GM12864 (cell line): ENCODE data around the gene GSG1.

Experiments used
- DNase-seq: peaks from one replicate; pipeline ENCODE4 v3.0.0-alpha.2; 2011; ENCODE audit warnings: low read depth
- H3K4me3 ChIP-seq: 2 replicates; pipeline ENCODE4 v1.5.1; 2011; ENCODE audit warnings: mild to moderate bottlenecking, low read depth, low read length, control low read depth
- TF ChIP-seq, protein P1 (sequence below): IDR thresholded peaks from 2 replicates; pipeline ENCODE4 v1.5.1; 2011; ENCODE audit warnings: low read depth, mild to moderate bottlenecking, moderate library complexity, low read length, control low read depth, inconsistent platforms; ENCODE audit errors: missing control alignments

GSG1 gene

GRCh38 chr12:13133886-13134285 lies 30.4 kb upstream of the GSG1 start:
- TF ChIP-seq, protein P1, sequence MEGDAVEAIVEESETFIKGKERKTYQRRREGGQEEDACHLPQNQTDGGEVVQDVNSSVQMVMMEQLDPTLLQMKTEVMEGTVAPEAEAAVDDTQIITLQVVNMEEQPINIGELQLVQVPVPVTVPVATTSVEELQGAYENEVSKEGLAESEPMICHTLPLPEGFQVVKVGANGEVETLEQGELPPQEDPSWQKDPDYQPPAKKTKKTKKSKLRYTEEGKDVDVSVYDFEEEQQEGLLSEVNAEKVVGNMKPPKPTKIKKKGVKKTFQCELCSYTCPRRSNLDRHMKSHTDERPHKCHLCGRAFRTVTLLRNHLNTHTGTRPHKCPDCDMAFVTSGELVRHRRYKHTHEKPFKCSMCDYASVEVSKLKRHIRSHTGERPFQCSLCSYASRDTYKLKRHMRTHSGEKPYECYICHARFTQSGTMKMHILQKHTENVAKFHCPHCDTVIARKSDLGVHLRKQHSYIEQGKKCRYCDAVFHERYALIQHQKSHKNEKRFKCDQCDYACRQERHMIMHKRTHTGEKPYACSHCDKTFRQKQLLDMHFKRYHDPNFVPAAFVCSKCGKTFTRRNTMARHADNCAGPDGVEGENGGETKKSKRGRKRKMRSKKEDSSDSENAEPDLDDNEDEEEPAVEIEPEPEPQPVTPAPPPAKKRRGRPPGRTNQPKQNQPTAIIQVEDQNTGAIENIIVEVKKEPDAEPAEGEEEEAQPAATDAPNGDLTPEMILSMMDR: no peak
- H3K4me3 ChIP-seq: no peak overlapping the region
- DNase-seq: no peak

- DNase-seq: no peak
- no peak overlapping the region for H3K4me3 ChIP-seq
- TF ChIP-seq, protein P1: no peak
Observed at GRCh38 chr12:13130981-13131380, 27.5 kb upstream of the GSG1 start.

GRCh38 chr12:13128291-13128965 lies 25.0 kb upstream of the GSG1 start:
- TF ChIP-seq, protein P1: no peak
- no peak overlapping the region for H3K4me3 ChIP-seq
- DNase-seq: no peak

- DNase-seq: no peak
- TF ChIP-seq, protein P1: no peak
- H3K4me3 ChIP-seq: no peak overlapping the region
Observed at GRCh38 chr12:13127444-13127843, 24.0 kb upstream of the GSG1 start.

DNA sequence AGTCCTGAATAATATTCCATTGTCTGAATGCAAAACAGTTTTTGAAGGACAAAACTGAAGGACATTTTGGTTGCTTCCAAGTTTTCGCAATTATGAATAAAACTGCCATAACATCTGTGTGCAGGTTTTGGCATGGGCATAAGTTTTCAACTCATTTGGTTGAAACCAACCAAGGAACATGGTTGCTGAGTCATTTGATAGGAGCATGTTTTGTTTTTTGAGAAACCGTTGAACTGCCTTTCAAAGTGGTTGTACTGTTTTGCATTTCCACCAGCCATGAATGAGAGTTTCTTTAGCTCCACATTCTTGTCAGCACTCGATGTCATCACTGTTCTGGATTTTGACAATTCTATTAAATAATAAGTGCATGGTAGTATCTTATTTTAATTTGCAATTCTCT lies 23.0 kb upstream of the GSG1 start:
- TF ChIP-seq, protein P1: no peak
- no peak overlapping the region for H3K4me3 ChIP-seq
- no peak for DNase-seq

- no peak for DNase-seq
- TF ChIP-seq, protein P1: no peak
Observed at GRCh38 chr12:13125996-13126395, 22.5 kb upstream of the GSG1 start.

More at GRCh38 chr12:13125996-13126395, 22.5 kb upstream of the GSG1 start:
- no peak overlapping the region for H3K4me3 ChIP-seq
